Activated CD4-positive, alpha-beta T cell treated with anti-CD3 and anti-CD28 coated beads, Interleukin-10, Interleukin-2, amounts not matched to agents 100 ng/mL and 50 ng/mL, durations not matched to agents 16 hours and 8 hours (primary cell): ENCODE results near the gene HS6ST3.

Experiments
- DNase-seq: peaks from one replicate; pipeline ENCODE4 v3.0.0-alpha.2; 2020

HS6ST3 gene

DNA sequence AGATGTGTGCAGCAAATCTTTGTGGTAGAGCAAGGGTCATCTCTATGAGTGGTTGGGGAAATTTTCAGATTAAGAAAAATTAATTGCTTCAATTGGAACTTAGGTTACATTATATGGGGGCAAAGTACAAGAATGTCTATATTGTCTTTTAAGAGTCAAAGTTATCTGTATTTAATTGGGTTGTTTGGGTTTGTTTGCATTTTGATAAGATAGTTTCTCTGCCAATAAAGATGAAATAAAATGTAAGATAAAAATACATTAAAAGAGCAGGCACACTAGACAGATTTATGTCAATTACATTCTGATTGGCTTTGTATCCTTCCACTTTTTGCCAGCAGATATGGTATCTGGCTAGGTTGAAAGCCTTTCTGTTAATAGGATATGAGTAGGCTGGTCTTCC is 587.1 kb downstream of the HS6ST3 start:
- no peak for DNase-seq

DNA sequence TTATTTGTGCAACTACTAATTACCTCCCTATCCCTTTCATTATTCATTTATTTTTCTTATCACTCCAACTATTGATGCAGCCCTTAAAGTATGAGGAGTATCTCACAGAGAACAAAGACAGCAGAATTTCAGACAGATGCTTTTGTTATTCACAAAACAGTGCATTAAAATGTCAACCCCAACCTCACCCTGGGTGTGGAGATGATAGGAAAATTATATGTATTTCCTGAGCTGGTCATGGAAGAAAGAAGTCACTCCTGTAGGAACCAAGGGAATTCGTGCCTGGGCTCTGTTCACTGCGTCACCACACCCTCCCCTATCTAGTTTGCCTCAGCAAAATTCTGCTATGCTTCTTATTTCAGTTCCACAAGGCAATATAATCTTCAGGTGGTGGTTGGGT is 588.9 kb downstream of the HS6ST3 start:
- DNase-seq = no peak

- no peak for DNase-seq
These were observed 591.0 kb downstream of the HS6ST3 start for GRCh38 chr13:96680898-96681297.

DNA sequence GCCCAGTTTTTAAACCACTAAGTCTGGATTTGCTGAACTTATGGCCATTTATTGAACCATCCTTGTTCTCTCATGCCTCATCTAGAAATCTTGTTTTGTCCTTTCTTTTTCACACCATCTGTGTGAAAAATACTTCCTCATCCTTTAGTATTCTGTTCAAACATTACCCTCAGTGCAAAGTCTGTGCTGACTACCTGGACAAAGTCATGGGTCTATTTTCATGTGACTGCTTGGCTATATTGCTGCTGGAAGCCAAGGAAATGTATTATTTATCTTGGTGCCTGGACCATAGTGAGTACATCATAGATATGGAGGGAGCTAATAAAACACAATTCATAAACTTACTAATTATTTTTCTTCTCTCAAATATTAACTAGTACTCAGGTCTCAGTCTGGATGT is 591.9 kb downstream of the HS6ST3 start:
- no peak for DNase-seq

DNA sequence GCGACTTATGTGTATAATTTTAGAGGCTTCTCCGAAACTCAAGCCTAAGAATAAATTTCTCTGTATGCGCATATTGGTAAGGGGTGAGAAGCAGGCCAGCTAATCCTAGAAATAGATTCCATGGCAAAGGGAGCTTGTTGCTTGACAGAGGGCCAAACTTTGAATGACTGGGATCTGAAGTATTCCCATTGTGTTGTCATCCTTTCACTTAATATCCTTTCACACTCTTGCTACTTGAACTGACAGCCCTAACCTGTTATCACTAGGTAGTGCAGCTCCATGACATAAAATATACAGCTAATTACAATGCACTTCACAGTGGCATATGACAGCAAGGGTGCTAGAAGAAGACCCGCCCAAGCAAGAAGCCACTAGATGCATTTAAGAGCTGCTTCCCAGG is 594.6 kb downstream of the HS6ST3 start:
- no peak for DNase-seq

GRCh38 chr13:96684907-96685306 is 595.0 kb downstream of the HS6ST3 start:
- no peak for DNase-seq

- no peak for DNase-seq
These were observed 596.4 kb downstream of the HS6ST3 start for GRCh38 chr13:96686286-96686685.

GRCh38 chr13:96687191-96687590 is 597.3 kb downstream of the HS6ST3 start:
- DNase-seq = no peak

- DNase-seq = no peak
These were observed 601.1 kb downstream of the HS6ST3 start for GRCh38 chr13:96690998-96691397.

DNA sequence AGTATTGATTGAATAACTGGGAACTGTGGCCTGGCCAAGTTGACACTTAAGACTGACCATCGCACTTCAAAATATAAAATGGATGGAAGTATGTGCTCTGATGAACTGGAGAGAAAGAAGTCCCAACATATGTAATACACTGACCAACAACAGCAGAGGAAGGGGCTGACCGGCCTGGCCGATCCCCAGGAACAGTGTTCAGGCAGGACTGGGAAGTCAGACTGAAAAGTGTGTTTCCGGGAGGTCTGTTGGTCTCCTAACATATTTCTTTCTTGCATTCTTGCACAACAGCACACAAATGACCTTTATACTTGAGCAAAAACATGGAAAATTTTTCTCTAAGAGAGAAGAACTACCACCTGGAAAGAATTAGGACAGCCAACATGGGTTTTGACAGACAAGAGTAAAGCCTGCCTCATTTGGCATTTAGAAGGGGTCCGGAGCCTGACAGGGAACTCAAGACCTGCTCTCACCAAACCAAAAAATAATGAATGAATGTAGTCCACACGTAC is 606.5 kb downstream of the HS6ST3 start:
- no peak for DNase-seq

DNA sequence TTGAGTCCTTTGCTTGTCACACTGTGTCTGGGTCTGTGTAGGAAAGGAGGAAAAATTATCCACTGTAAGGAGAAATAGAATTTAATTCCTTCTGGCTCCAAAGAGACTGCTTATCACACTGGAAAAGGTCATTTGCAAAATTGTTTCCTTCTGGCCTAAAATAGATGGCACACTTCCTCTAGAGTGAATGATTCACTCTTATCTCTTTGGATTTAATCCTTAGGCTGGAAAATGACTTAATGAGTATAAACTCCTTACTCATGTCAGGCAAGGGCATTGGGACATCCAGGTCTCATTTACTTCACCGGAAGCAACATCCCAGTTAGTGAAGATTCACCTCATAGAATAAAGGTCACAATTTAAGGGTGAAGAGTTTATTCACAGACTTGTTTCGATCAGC is 610.8 kb downstream of the HS6ST3 start:
- no peak for DNase-seq

DNA sequence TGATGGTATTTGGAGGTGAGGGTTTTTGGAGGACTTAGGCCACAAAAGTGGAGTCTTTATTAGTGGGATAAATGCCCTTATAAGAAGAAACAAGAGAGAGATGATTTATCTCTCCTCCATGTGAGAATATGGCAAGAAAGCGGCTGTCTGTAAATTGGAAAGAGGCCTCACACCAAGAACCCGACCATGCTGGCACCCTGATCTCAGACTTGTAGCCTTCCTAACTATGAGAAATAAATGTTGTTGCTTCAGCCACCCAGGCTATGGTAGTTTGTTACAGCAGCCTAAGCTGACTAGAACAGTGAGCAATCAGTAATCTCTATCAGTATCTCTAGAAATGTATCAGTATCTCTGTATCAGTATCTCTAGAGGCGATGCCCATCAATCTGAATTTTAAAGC is 617.2 kb downstream of the HS6ST3 start:
- DNase-seq = no peak

DNA sequence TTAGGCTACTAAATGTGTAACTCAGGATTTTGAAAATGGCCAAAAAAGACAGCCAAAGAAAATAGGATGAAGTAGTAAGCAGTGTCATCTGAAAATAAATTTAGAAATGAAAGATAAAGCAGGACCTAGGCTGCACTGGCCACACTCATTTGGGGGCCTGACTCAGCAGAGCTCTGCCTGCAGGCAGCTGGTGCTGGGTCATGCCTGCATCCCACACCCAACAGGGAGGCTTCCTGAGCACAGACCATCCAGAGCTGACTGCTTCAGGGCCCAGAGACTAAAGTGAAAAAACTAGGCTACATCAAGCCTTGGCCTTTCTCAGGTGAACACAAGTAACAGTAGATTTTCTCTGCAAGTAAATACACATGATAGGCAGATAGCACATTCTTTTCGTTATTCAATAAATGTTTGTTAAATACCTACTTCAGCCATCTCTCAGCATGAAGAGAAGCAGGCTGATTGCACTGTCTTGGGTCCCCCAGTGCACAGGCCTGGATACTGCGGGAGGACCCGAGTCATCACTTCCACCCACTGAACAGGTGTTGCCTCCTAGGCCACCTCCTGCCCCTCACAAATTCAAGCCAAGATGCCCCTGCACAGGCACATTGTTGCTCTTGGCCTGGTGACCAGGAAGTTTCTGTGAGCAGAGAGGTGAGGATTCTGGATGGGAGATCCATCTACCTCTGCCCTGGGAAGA is 620.4 kb downstream of the HS6ST3 start:
- DNase-seq = no peak

GRCh38 chr13:96720446-96720845 is 630.5 kb downstream of the HS6ST3 start:
- no peak for DNase-seq

DNA sequence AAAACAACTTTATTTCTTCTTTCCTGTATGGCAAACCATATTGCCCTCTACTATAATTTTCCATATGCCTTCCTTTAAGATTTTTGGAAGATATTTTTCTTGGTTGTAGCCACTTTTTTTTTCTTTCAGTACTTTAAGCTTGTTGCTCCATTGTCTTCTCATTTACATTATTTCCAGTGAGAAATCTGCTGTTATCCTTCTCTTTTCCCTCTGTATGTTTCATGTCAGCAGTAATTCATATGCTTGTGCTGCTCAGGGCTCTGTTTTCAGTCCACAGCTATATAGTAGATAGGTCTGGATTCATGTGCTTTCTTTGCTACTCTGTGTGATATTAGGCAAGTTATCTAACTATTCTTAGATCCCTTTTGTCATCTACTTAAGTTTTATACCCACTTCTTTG is 636.7 kb downstream of the HS6ST3 start:
- DNase-seq = no peak

GRCh38 chr13:96728463-96728862 is 638.6 kb downstream of the HS6ST3 start:
- DNase-seq = no peak

DNA sequence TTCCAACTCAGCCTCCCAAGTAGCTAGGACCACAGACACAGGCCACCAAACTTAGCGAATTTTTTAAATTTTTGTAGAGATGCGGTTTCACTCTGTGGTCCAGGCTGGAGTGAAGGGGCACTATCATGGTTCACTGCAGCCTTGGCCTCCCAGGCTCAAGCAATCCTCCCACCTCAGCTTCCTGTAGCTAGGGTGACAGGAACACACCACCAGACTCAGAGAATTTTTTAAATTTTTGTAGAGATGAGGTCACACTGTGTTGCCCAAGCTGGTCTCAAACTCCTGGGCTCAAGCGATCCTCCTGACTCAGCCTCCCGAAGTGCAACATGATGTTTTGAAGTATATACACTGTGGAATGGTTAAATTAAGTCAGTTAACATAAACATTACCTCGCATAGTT is 640.8 kb downstream of the HS6ST3 start:
- no peak for DNase-seq

DNA sequence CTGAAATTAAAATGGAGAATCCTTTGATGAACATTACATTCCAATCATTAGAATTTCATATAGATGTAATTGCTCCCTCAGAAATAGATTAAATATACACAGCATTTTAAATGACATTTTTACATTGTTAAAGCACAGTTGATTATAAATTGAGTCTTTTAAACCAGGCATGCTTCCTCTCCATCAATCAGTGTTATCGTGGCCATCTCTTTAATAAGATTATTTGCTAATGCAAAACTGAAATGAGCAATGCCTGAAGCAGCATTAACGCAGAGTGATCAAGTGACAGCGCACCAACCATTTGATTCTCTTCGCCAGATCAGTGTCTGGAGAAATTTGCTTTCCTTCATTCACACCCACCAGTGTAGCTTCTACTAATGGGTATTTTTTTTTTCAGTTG is 644.6 kb downstream of the HS6ST3 start:
- DNase-seq = no peak

- no peak for DNase-seq
These were observed 651.9 kb downstream of the HS6ST3 start for GRCh38 chr13:96741779-96742178.

- no peak for DNase-seq
These were observed 653.6 kb downstream of the HS6ST3 start for GRCh38 chr13:96743296-96744089.

DNA sequence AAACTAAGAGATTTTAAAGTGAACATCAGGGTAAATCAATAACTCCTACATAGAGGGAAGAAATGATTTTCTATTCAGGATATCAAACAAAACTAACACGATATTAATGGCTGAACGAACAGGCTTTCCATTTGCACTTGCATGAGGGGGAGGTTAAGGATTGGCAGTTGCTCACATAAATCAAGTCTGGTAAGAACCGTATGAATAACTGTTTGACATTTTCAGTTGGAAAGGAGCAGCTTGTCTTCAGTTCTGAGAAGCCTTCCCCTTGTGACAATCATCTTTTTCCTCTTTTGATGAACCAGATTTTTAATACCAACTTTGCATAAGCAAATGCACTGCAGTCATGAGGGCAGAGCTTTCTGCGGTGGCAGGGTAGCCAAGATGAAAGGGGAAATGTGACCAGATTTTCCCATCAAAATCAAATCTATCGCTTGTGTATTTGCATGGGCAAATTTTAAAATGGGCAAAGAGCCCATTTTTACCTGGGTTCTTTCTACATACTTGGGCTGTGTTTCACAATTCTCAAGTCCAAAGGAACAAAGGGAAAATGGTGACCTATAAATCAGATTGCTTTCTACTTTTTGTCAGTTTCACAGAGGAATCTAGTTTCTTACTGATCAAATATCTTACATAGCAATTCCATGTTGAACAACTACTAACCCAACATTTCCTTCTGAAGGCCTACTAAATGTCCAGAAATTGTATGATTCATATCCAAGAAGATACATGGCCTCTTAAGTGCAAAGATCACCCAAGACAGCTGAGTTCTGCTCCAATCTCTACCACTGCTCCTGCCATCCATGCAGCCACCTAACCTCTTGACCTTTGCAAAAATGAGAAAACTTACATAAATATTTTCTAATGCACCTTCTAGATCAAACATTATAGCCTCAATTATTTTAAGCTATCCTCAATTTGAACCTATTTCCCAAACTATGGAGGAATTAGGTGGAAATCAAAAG is 654.7 kb downstream of the HS6ST3 start:
- DNase-seq = no peak

GRCh38 chr13:96746886-96747285 is 657.0 kb downstream of the HS6ST3 start:
- DNase-seq = no peak

GRCh38 chr13:96749825-96750224 is 659.9 kb downstream of the HS6ST3 start:
- no peak for DNase-seq
